GM12878 (cell line): ENCODE results near the gene PACSIN3. TPM values are rescaled to one million over a fixed set of nuclear protein-coding genes. Genes with fewer than 3 reads are reported as not detected.

Experiments used
- ATAC-seq: fragments of 200-7000 bp; cut with Tn5 transposase; 3 replicates; pipeline ENCODE4 v1.9.1; 2020; ENCODE audit warnings: mild to moderate bottlenecking, moderate library complexity
- BruUV-seq: library from RNA; stranded (reverse); fragments of 400-500 nt; replicated peaks from 2 replicates; lab custom pipeline; 2021; lab: Mats Ljungman, UMichigan
- CTCF ChIA-PET: fragments of 300-600 bp; sonication (Branson Sonifier 250); formaldehyde crosslinking; extraction: SDS; loops from one replicate; lab custom pipeline; 2021; ENCODE audit warnings: inconsistent platforms; lab: Yijun Ruan, JAX
- POLR2A ChIA-PET: fragments of 350-600 bp; formaldehyde crosslinking; extraction: SDS; loops from one replicate; lab custom pipeline; 2021; ENCODE audit warnings: inconsistent platforms; lab: Charles Lee
- RAD21 ChIA-PET: fragments of 300-600 bp; sonication (Branson Sonifier 250); formaldehyde crosslinking; loops from one replicate; lab custom pipeline; 2023; ENCODE audit warnings: antibody characterized with exemption; ENCODE audit not compliant: unreplicated experiment; lab: Charles Lee
- SMC1A ChIA-PET: fragments of 300-600 bp; sonication (Branson Sonifier 250); formaldehyde crosslinking; loops from one replicate; lab custom pipeline; 2023; ENCODE audit not compliant: unreplicated experiment, uncharacterized antibody; lab: Charles Lee
- DNase-seq: peaks from one replicate; pipeline ENCODE4 v3.0.0-alpha.2; 2011; ENCODE audit warnings: low read depth, low spot score
- FAIRE-seq: peaks from 3 replicates; lab custom pipeline; 2011; peaks lifted over from hg19 to GRCh38; lab: Jason Lieb, UNC
- H2AFZ ChIP-seq: 2 replicates; pipeline ENCODE4 v1.6.0; 2011; ENCODE audit warnings: low read depth, low read length, control low read depth; ENCODE audit not compliant: control insufficient read depth
- H3K27ac ChIP-seq: 2 replicates; pipeline ENCODE4 v1.5.1; 2011; ENCODE audit warnings: control low read depth; ENCODE audit not compliant: control insufficient read depth, insufficient read depth
- H3K27me3 ChIP-seq, 2 experiments: replicated peaks in 1 of 2; 2 replicates each; pipeline versions ENCODE4 v1.6.0 to v1.6.1; 2011; ENCODE audit warnings: low read length in 1 of 2; ENCODE audit not compliant: control insufficient read depth in 2 of 2, insufficient read depth in 2 of 2
- H3K36me3 ChIP-seq, 2 experiments: 2 replicates each; pipeline ENCODE4 v1.5.1; 2011; ENCODE audit warnings: low read length in 1 of 2; ENCODE audit not compliant: control insufficient read depth in 2 of 2, insufficient read depth in 2 of 2
- H3K4me1 ChIP-seq: 2 replicates; pipeline ENCODE4 v1.6.1; 2011; ENCODE audit warnings: mild to moderate bottlenecking, low read length, moderate library complexity, mixed read lengths; ENCODE audit not compliant: control insufficient read depth, insufficient read depth
- H3K4me2 ChIP-seq: 2 replicates; pipeline ENCODE4 v1.6.0; 2011; ENCODE audit warnings: control low read depth; ENCODE audit not compliant: control insufficient read depth, insufficient read depth
- H3K4me3 ChIP-seq: fragments of 200-600 bp; sonication (generic); 2 replicates; pipeline ENCODE4 v1.5.1; 2016
- H3K79me2 ChIP-seq: 2 replicates; pipeline ENCODE4 v1.6.0; 2011; ENCODE audit warnings: low read length; ENCODE audit not compliant: control insufficient read depth, insufficient read depth
- H3K9ac ChIP-seq: 2 replicates; pipeline ENCODE4 v1.8.0; 2011; ENCODE audit warnings: low read length, control low read depth, mixed read lengths; ENCODE audit not compliant: control insufficient read depth, insufficient read depth
- H3K9me3 ChIP-seq: replicated peaks from 3 replicates; pipeline ENCODE4 v1.5.1; 2011; ENCODE audit warnings: mild to moderate bottlenecking, low read length; ENCODE audit not compliant: control insufficient read depth, insufficient read depth
- H4K20me1 ChIP-seq: 2 replicates; pipeline ENCODE4 v1.6.0; 2011; ENCODE audit not compliant: control insufficient read depth, insufficient read depth
- ASH2L ChIP-seq: fragments of 300-600, 200-600 bp; sonication (generic); IDR thresholded peaks from 2 replicates; pipeline ENCODE4 v1.6.1; 2017; ENCODE audit warnings: low read depth, mild to moderate bottlenecking, borderline replicate concordance
- CBFB ChIP-seq: IDR thresholded peaks from 2 replicates; pipeline ENCODE4 v1.6.1; 2016; ENCODE audit warnings: antibody characterized with exemption, low read depth
- CREB1 ChIP-seq: IDR thresholded peaks from 2 replicates; pipeline ENCODE4 v1.6.1; 2012; ENCODE audit warnings: low read depth, mild to moderate bottlenecking, inconsistent platforms
- CREM ChIP-seq: IDR thresholded peaks from 2 replicates; pipeline ENCODE4 v1.6.1; 2014; ENCODE audit warnings: antibody characterized with exemption, low read depth
- CUX1 ChIP-seq: IDR thresholded peaks from 2 replicates; pipeline ENCODE4 v1.6.1; 2012; ENCODE audit warnings: improper control_type of control experiment, low read depth, low read length; ENCODE audit not compliant: insufficient replicate concordance
- EED ChIP-seq: sonication (generic); IDR thresholded peaks from 2 replicates; pipeline ENCODE4 v1.6.1; 2016; ENCODE audit warnings: antibody characterized with exemption, low read depth
- ELK1 ChIP-seq: IDR thresholded peaks from 2 replicates; pipeline ENCODE4 v1.6.1; 2012; ENCODE audit warnings: low read depth, low read length, improper control_type of control experiment
- FOS ChIP-seq: IDR thresholded peaks from 3 replicates; pipeline ENCODE4 v1.6.1; 2011; ENCODE audit warnings: borderline replicate concordance; ENCODE audit not compliant: insufficient read length; ENCODE audit errors: extremely low read depth
- MYB ChIP-seq: fragments of 150-350 bp; IDR thresholded peaks from 2 replicates; pipeline ENCODE4 v1.6.1; 2014; ENCODE audit warnings: mild to moderate bottlenecking, low read depth, low read length, borderline replicate concordance
- SIN3A ChIP-seq: IDR thresholded peaks from 2 replicates; pipeline ENCODE4 v1.6.1; 2012; ENCODE audit warnings: low read depth, low read length, improper control_type of control experiment
- SMAD1 ChIP-seq: fragments of 450-650 bp; IDR thresholded peaks from 2 replicates; pipeline ENCODE4 v1.6.1; 2018; ENCODE audit warnings: mild to moderate bottlenecking, low read depth; ENCODE audit not compliant: partially characterized antibody
- STAT1 ChIP-seq: fragments of 450-650 bp; conservative IDR thresholded peaks from 2 replicates; pipeline ENCODE4 v1.6.1; 2014; ENCODE audit warnings: antibody characterized with exemption, mild to moderate bottlenecking
- TBL1XR1 ChIP-seq: IDR thresholded peaks from 2 replicates; pipeline ENCODE4 v1.6.1; 2012; ENCODE audit warnings: low read depth, low read length, improper control_type of control experiment
- TCF3 ChIP-seq: IDR thresholded peaks from 2 replicates; pipeline ENCODE4 v1.6.1; 2012; ENCODE audit warnings: low read depth, mild to moderate bottlenecking, low read length, borderline replicate concordance; ENCODE audit not compliant: insufficient read depth
- ZNF207 ChIP-seq: fragments of 450-650 bp; IDR thresholded peaks from 2 replicates; pipeline ENCODE4 v1.6.1; 2014; ENCODE audit warnings: antibody characterized with exemption, mild to moderate bottlenecking, borderline replicate concordance
- WGBS: methylation state at CpG from one replicate; pipeline ENCODE4 v1.1.6; 2016; ENCODE audit warnings: low lambda C conversion rate; ENCODE audit not compliant: insufficient replicate concordance, insufficient coverage; ENCODE audit errors: missing lambda C conversion rate; 5-methylcytosine and 5-hydroxymethylcytosine counted together
- in situ Hi-C: fragments of 300-500 bp; cut with MboI; formaldehyde crosslinking; loops from 9 replicates; pipeline ENCODE4 v1.14.3; 2018; ENCODE audit warnings: mixed read lengths
- intact Hi-C: fragments of 100-400 bp; cut with micrococcal nuclease; formaldehyde crosslinking; loops from one replicate; pipeline ENCODE4 v1.14.2; 2022; ENCODE audit not compliant: unreplicated experiment
- polyA plus RNA-seq, 11 experiments: library from polyadenylated mRNA; depleted of rRNA in 4 of 11; unstranded in 6 of 11; stranded (reverse) in 5 of 11; fragments of >200 nt; fragmentation: Nextera tagmentation in 4 of 11; fragmentation: Illumina TruSeq in 1 of 11; extraction: Ambion mirVana in 4 of 11; extraction: Trizol in 1 of 11; gene quantifications; 1 replicate in 1 of 11; 2 replicates in 10 of 11; pipeline versions ENCODE4 v1.2.1 to v1.2.3, GENCODE V29; 2011 to 2016; ENCODE audit warnings: inconsistent platforms in 2 of 11, missing spikeins in 2 of 11, low read depth in 1 of 11
- total RNA-seq, 4 experiments: library from RNA; depleted of rRNA in 3 of 4; stranded (reverse); fragments of >200 nt in 3 of 4; fragmentation: Illumina TruSeq in 1 of 4; extraction: Trizol in 1 of 4; gene quantifications; 2 replicates each; pipeline versions ENCODE4 v1.2.1 to v1.2.3, GENCODE V29; 2013 to 2021
- TF ChIP-seq, protein P1 (sequence below): fragments of 450-650 bp; IDR thresholded peaks from 2 replicates; pipeline ENCODE4 v1.6.1; 2017; ENCODE audit warnings: mild to moderate bottlenecking, moderate library complexity

Gene PACSIN3
- total and polyA plus RNA-seq, 10 of the 15 experiments (the other 5 are each of a cell fraction or from before 2014, with no cell fraction given), result 0.05 to 0.82 (median 0.22) TPM; not detected in 1

DNA sequence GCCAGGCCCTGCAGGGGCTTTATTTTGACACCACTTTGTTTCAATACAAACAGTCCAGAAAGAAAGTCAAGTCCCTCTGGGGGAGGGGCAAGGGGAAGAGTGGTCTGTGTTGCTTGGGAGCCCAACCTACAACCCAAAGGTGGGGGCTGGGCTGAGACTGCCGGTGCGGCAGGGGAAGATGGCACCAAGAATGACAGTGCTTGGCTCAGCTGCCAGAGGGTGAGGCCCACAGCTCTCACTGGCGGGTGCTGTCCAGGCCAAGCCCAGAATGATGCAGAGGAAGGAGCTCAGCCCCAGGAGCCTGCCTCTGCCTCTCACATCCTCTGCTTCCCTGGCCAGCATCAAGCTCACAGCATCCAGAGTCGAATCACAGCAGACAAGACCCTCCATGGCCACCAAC, 21.9 kb downstream of the PACSIN3 start:
- ChIA-PET RAD21 (no interaction called here), POLR2A (no interaction called here)
- no peak overlapping the region for H3K9ac ChIP-seq
- 98% methylated on average over 4 of the region's 4 CpGs for WGBS
- H4K20me1 ChIP-seq, result no peaks in the 10 kb centered on the region; the same call in 1 of the 2 replicates
- TF ChIP-seq ASH2L, result no peak
- TF ChIP-seq SIN3A, result no peak
- TF ChIP-seq CREB1, result no peak
- no peak for TF ChIP-seq EED
- TF ChIP-seq ZNF207, result no peak
- TF ChIP-seq FOS, result no peak
- TF ChIP-seq CUX1, result no peak
- no peak for TF ChIP-seq CREM
- no peak for TF ChIP-seq STAT1
- no peak for TF ChIP-seq SMAD1
- no peak for TF ChIP-seq TBL1XR1
- no peak for TF ChIP-seq MYB
- TF ChIP-seq TCF3, result no peak
- no peak for TF ChIP-seq ELK1
- TF ChIP-seq CBFB, result no peak
- TF ChIP-seq, protein P1, sequence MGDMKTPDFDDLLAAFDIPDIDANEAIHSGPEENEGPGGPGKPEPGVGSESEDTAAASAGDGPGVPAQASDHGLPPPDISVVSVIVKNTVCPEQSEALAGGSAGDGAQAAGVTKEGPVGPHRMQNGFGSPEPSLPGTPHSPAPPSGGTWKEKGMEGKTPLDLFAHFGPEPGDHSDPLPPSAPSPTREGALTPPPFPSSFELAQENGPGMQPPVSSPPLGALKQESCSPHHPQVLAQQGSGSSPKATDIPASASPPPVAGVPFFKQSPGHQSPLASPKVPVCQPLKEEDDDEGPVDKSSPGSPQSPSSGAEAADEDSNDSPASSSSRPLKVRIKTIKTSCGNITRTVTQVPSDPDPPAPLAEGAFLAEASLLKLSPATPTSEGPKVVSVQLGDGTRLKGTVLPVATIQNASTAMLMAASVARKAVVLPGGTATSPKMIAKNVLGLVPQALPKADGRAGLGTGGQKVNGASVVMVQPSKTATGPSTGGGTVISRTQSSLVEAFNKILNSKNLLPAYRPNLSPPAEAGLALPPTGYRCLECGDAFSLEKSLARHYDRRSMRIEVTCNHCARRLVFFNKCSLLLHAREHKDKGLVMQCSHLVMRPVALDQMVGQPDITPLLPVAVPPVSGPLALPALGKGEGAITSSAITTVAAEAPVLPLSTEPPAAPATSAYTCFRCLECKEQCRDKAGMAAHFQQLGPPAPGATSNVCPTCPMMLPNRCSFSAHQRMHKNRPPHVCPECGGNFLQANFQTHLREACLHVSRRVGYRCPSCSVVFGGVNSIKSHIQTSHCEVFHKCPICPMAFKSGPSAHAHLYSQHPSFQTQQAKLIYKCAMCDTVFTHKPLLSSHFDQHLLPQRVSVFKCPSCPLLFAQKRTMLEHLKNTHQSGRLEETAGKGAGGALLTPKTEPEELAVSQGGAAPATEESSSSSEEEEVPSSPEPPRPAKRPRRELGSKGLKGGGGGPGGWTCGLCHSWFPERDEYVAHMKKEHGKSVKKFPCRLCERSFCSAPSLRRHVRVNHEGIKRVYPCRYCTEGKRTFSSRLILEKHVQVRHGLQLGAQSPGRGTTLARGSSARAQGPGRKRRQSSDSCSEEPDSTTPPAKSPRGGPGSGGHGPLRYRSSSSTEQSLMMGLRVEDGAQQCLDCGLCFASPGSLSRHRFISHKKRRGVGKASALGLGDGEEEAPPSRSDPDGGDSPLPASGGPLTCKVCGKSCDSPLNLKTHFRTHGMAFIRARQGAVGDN, result no peak
- TF ChIP-seq, all 136 proteins: peak for 0
- DNase-seq, result no peak
- Histone ChIP-seq H3K27me3 (no peaks in the 10 kb centered on the region), H3K4me1 (no peaks in the 10 kb centered on the region), H2AFZ (no peak overlapping the region), H3K36me3 (peaks cover 35 to 41% of the 10 kb centered on the region in 2 experiments), H3K79me2 (no peaks in the 10 kb centered on the region), H3K9me3 (no peaks in the 10 kb centered on the region), H3K27ac (no peak overlapping the region), H3K4me3 (no peak overlapping the region), H3K4me2 (no peak overlapping the region)
- ChIA-PET CTCF (no interaction called here), SMC1A (no interaction called here)
- FAIRE-seq, result no peak
- no peak for ATAC-seq
- intact Hi-C loops, result no loop called here
- in situ Hi-C loops, result loop anchor here (5.0 kb wide), 1 partner anchor 277 kb away; no protein-coding TSS in a partner anchor
- BruUV-seq, result no TSS peak
